Activated CD4-positive, alpha-beta T cell treated with anti-CD3 and anti-CD28 coated beads, Interleukin-2, amount 50 U/mL, for 16 hours (primary cell): ENCODE data around the gene MRPL44.
"Not testable (repeated sequence)": the region's sequence is repeated elsewhere in the genome, so short reads cannot be mapped to it uniquely, and the experiment has no call there.

ENCODE experiments used
- DNase-seq: peaks from one replicate; pipeline ENCODE4 v3.0.0-alpha.2; 2020

MRPL44 gene

GRCh38 chr2:223936862-223937326 is 20.4 kb upstream of the MRPL44 start:
- peak; percentile 77 for DNase-seq

GRCh38 chr2:223937535-223937934 is 19.7 kb upstream of the MRPL44 start:
- no peak for DNase-seq

DNA sequence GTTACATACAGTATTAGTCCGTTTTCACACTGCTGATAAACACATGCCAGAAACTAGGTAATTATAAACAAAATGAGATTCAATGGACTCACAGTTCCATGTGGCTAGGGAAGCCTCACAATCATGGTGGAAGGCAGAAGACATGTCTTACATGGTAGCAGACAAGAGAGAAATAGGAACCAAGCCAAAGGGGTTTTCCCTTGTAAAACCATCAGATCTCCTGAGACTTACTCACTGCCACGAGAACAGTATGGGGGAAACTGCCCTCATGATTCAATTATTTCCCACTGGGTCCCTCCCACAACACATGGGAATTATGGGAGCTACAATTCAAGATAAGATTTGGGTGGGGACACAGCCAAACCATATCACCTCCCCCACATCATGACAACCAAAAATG is 17.8 kb upstream of the MRPL44 start:
- not testable (repeated sequence) for DNase-seq

DNA sequence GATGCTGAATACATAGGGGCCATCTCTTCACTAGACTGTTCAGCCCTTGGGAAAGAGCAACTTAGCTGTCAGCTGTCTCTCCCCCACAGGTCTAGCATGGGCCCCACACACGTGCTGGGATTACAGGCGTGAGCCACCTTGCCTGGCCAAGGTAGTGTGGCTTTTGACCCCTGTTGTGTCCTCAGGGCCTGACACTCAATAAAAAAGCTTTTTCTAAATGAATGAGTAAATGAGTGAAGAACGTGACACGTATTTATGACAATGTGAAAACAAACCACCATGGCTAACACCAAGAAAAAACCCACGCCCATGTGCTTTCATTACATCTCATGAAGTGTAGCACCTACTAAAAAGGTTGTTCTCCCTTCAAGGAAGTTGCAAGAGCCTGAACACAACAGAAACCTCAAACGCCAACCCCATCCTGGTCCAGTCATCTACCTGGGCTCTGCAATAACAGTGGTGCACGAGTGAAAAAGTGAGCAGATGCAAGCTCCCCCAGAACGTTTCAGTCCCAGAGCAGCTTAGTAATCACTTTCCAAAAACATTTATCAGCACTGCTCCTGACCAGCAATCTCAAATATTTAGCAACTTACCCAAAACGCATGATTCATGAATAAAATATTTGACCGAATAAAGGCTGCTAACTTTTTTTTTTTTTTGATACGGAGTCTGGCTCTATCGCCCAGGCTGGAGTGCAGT is 15.5 kb upstream of the MRPL44 start:
- peak; percentile 96 for DNase-seq

- DNase-seq = no peak
Observed at GRCh38 chr2:223943135-223943534, 14.1 kb upstream of the MRPL44 start.

DNA sequence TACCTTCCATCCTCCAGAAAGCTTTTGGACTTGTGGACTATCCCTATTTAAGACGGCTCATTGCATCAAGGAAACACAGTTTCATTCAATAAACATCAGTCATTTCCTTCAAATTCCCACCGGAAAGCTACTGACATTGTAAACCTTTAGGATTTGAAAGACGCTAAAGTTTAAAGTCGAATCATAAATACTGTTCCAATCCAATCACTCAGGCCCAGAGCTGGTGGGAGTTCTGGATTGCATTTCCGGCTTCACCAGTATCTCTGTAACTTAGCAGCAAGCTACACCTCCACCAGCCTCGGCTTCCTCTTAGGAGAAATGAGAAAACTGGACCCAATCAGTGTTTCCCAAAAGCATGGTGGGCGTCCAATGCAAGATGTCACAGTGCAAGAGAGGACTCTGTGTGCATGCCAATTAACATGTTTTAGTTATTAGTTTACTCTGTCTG is 13.7 kb upstream of the MRPL44 start:
- no peak for DNase-seq

- DNase-seq = peak; percentile 43
Observed at GRCh38 chr2:223944166-223944702, 13.0 kb upstream of the MRPL44 start.

DNA sequence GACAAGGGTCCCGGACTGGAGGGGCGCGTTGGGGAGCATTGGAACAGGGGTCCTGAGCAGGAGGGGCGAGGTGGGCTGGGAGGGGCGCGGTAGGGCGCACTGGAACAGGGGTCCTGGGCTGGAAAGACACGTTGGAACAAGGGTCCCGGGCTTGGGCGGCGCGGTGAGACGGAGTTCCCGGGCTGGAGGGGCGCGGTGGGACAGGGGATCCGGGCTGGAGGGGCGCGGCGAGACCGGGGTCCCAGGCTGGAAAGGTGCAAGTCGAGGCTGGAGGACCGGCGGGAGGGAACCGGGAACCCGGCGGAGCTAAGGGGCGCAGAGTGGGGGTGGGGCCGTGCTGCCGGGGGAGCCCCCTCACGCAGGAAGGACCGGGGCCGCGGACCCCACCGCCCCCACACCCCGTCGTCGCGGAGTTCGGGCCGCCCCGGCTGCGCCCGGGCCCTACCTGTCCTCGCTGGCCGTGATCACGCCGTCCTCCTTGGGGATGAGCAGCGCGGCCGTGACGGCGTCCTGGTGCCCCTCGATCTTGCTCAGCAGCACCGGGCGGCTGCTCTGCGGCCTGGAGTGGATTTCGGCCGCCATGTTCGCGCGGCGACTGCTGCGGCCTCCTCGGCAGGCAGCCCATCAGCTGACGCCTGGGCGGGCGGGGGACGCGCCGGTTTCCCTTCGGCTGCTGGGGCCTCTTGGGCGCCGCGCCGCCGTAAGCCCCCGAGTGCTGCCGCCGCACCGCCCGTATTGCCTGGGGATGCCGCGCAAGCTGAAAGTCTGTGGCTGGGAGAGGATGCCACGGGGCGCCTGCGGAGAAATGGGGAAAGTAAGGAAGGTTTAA is 12.3 kb upstream of the MRPL44 start, which contains the start of gene WDFY1:
TSS of gene WDFY1 (minus strand) at position 633 of the 829 bp plus-strand sequence. CDS start at position 582, 51 bp downstream.
- peak; percentile 88 for DNase-seq

DNA sequence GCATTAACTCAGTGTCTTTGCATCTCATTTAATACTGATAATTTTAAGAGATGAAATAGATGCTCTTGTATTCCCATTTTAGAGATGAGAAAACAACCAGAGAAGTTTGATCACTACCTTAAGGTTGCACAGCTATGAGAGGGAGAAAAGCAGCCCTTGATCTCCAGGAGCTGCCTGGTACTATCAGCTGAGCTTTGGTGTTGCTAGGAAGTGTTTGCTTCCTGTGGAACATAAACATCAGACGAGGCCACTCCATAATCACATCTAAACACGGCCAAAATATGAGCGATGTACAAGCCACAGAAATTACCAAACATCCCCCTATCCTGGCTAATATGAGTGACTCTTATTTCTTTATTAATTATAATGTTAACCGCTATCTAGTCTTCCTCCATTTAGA is 11.5 kb upstream of the MRPL44 start:
- no peak for DNase-seq

DNA sequence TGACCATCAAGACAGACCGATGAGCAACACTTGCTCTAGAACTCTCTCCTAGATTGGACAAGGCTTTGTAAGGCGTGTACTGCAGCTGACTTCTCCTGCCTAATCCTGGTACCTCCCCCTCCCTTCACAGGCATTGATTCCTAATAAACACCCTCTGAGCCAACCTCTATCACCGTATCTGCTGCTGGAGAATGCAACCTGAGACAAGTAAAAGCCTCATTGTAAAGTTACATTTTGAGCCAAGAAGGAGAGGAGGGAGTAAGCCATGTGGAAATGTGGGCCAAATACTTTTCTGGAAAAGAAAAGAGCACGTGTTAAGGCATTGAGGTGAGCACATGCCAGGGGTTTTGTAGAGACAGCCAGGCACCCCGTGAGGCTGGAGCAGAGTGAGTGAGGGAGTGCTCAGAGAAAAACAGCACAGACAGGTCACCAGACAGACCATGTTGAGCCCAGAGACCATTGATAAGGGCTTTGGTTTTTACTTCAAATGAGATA is 9.5 kb upstream of the MRPL44 start:
- no peak for DNase-seq

DNA sequence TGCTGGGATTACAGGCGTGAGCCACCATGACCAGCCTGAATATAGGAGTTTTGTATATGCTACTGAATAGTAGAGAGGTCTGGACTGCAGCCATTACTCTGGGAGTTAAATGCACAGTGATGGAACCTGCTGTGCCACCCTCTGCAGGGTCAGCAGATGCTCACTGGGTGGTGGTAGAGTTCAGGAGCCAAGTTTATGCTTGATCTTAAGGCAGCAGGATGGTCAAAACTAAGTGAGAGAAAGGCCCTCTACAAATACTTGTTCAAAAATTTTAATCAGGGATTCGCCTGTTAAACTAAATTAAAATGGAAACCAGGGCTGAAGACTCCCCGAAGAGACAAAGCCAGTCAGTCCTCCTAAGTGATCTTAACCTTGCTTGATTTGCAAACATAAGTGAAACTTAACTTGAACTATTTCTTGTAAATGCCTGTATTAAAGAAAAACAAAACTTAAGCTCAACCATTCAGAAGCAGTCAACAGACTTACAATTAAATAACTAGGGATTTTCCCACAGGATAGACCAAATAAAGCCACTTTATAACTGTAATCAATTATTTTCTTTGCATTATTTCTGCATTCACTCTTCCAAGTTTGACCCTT is 7.9 kb upstream of the MRPL44 start:
- DNase-seq = no peak

GRCh38 chr2:223950448-223951347 is 6.6 kb upstream of the MRPL44 start:
- no peak for DNase-seq

DNA sequence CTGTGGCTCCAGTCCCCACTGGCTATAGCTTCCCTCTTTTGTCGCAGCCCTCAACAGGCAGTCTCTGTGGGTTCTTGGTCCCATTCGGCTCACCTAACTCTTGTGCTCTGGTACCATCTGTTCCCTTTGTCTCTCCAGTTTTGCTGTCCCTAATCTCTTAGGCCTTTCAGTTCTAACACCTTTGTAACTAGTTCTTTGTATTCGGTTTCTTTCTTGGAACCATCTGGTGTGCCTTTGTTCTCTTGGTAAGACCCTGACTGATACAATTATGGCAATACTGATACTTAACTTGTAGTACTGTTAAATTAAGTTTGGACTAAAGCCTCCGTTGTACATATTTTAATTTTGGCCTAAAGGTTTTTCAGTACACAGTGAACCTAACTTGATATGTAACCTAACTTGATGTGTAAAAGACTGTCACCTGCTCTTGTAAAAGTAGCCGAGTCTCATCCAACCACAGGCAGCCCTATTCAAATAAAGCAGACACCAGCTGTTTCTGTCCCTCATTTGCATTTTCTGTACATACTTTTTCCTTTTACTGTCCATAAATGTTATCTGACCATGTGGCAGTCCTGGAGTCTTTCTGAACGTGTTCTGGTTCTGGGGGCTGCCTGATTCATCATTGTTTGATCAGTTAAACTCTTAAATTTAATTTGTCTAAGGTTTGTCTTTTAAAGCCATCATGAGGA is 4.8 kb upstream of the MRPL44 start:
- no peak for DNase-seq

DNA sequence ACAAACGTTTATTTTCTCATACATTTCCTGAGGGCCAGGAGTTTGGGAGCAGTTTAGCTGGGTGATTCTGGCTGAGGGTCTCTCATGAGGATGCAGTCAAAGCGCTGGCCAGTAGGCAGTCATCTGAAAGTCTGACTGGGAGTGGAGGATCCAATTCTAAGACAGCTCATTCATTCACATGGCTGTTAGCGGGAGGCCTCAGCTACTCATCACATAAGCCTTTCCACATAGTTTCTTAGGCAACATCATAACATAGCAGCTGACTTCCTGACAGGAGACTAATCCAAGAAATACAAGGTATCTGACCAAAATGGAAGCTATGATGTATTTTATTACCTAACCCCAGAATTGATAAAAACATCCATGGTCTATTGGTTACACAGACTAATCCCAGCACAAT is 2.9 kb upstream of the MRPL44 start:
- no peak for DNase-seq

DNA sequence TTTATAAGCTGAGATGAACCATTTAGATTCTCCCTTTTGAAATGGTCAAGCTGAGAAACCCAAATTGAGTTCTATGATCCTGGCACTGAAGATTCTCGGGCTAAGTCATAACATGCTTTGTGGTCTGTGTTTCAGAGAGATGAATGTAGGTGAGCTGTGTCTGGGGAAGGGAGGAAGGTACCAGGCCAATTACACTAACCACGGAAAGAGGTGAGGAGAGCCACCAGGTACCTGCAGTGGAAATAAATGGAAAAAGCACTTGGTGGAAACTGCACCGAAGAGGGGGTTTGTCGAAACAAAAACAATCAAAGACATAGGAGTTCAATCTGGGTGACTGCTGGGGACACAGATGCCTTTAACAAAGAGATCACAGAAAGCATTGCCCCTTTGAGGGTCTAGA is 963 bp upstream of the MRPL44 start:
- peak; percentile 50 for DNase-seq

GRCh38 chr2:223959688-223960087 is 2.4 kb downstream of the MRPL44 start:
- no peak for DNase-seq

DNA sequence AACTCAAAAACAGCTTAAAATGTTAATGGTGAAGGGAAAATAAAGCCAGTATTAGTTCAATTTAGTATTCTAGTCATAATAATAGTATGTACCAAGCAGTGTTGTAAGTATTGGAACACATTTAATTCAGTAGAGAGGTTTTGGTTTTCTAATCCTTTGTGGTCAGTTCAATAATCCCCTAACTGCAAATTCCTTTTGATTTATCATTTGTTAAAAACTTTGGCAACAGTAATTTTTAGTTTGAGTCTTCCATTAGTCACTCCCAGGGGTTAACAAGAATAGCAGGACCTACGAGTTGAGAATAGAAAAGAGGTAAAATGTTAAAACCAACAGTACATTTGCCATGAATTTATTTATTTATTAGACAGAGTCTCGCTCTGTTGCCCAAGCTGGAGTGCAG is 10.7 kb downstream of the MRPL44 start:
- no peak for DNase-seq

GRCh38 chr2:223969315-223969714 is 12.1 kb downstream of the MRPL44 start:
- no peak for DNase-seq

- no peak for DNase-seq
Observed at GRCh38 chr2:223969856-223970255, 12.6 kb downstream of the MRPL44 start.

DNA sequence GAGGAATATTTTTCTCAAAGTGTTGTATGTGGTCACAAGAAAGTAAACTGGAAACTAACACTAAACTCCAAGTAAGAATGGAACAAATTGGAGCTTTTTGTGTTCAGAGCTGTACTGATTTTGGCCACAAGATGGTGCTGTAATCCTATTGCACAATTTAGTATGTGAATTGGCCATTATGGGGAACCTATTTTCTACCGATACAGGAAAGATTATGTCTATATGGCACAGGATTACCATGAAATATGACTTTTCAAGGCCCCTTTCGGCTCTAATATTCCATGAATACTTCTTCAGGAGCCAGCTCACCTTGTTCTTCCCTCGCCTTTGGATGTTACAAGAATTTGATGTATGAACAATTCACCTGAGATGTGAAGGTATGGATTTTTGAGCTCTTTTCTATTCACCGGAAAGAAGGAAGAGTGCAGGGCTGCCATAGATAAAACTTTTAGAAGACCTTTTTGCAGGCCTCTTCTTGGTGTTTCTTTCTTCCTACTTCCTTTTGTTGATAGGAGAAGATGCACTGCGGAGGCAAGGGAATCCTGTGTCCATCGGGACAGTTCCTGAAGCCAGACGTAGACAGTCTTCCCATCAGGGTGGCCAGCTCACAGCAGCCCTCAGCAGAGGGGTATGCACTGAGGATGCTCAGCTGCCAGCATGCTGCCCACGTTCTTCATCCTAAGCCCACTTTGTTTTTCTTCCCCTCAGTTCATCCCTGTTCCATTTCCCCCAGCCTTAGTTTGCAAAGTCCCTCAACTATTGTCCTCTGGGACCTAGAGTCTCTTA is 13.3 kb downstream of the MRPL44 start:
- peak; percentile 67 for DNase-seq

GRCh38 chr2:223971731-223972130 is 14.5 kb downstream of the MRPL44 start:
- no peak for DNase-seq
